PC-9 (cell line): Measurements from ENCODE around the gene SDHB. TPM values are rescaled to one million over a fixed set of nuclear protein-coding genes. Genes with fewer than 3 reads are reported as not detected.

Experiments
- BruUV-seq: library from RNA; stranded (reverse); fragments of 400-500 nt; replicated peaks from 2 replicates; lab custom pipeline; 2021; lab: Mats Ljungman, UMichigan
- CTCF ChIA-PET: fragments of 300-600 bp; sonication (Branson Sonifier 250); formaldehyde crosslinking; loops from one replicate; lab custom pipeline; 2022; ENCODE audit warnings: antibody characterized with exemption; lab: Charles Lee
- POLR2A ChIA-PET: fragments of 300-600 bp; sonication (Branson Sonifier 250); formaldehyde crosslinking; loops from one replicate; lab custom pipeline; 2022; ENCODE audit warnings: antibody characterized with exemption; ENCODE audit not compliant: unreplicated experiment; lab: Charles Lee
- DNase-seq, 2 experiments: peaks; one replicate each; pipeline versions ENCODE4 v3.0.0 to v3.0.0-alpha.2; 2015 to 2022; ENCODE audit warnings: mixed read lengths in 1 of 2
- H2AFZ ChIP-seq: fragments of 200-600 bp; sonication (generic); 2 replicates; pipeline ENCODE4 v1.8.1; 2017; ENCODE audit warnings: antibody characterized with exemption
- H3F3A ChIP-seq: fragments of 200-600 bp; sonication (generic); 2 replicates; pipeline ENCODE4 v1.8.1; 2017; ENCODE audit warnings: antibody characterized with exemption, mild to moderate bottlenecking, low read depth; ENCODE audit not compliant: insufficient read depth
- H3K27ac ChIP-seq: fragments of 200-600 bp; sonication (generic); 2 replicates; pipeline ENCODE4 v1.6.1; 2016; ENCODE audit warnings: mixed run types
- H3K27me3 ChIP-seq: fragments of 200-600 bp; sonication (generic); 2 replicates; pipeline ENCODE4 v1.6.1; 2016; ENCODE audit warnings: low read depth, mixed run types; ENCODE audit not compliant: insufficient read depth
- H3K36me3 ChIP-seq: fragments of 200-600 bp; sonication (generic); 2 replicates; pipeline ENCODE4 v1.6.1; 2016; ENCODE audit warnings: low read depth, mixed run types
- H3K4me1 ChIP-seq: fragments of 200-600 bp; sonication (generic); replicated peaks from 2 replicates; pipeline ENCODE4 v1.6.1; 2016; ENCODE audit warnings: mixed run types; ENCODE audit not compliant: insufficient read depth
- H3K4me2 ChIP-seq: fragments of 200-600 bp; sonication (generic); 2 replicates; pipeline ENCODE4 v1.6.1; 2017; ENCODE audit warnings: mixed run types
- H3K4me3 ChIP-seq: fragments of 200-600 bp; sonication (generic); 2 replicates; pipeline ENCODE4 v1.6.1; 2016; ENCODE audit warnings: mixed run types
- H3K79me2 ChIP-seq: fragments of 200-600 bp; sonication (generic); 2 replicates; pipeline ENCODE4 v1.6.1; 2017; ENCODE audit warnings: low read depth, mixed run types
- H3K9me2 ChIP-seq: fragments of 200-600 bp; sonication (generic); 2 replicates; pipeline ENCODE4 v1.8.1; 2017; ENCODE audit warnings: mild to moderate bottlenecking; ENCODE audit not compliant: insufficient read depth
- H3K9me3 ChIP-seq: fragments of 200-600 bp; sonication (generic); 2 replicates; pipeline ENCODE4 v1.8.1; 2016; ENCODE audit warnings: low read depth; ENCODE audit not compliant: insufficient read depth
- H4K20me1 ChIP-seq: fragments of 200-600 bp; sonication (generic); 2 replicates; pipeline ENCODE4 v1.8.1; 2017; ENCODE audit not compliant: insufficient read depth
- EZH2 ChIP-seq: fragments of 200-600 bp; sonication (generic); IDR thresholded peaks from 2 replicates; pipeline ENCODE4 v1.8.0; 2017; ENCODE audit warnings: antibody characterized with exemption, low read depth
- intact Hi-C: fragments of 100-400 bp; cut with micrococcal nuclease; formaldehyde crosslinking; loops from one replicate; pipeline ENCODE4 v1.10.0; 2022; ENCODE audit not compliant: unreplicated experiment
- total RNA-seq: library from RNA; stranded (reverse); gene quantifications from 2 replicates; pipeline ENCODE4 v1.2.3, GENCODE V29; 2021
- TF ChIP-seq, protein P1 (sequence below): fragments of 200-600 bp; sonication (generic); conservative IDR thresholded peaks from 2 replicates; pipeline ENCODE4 v1.6.1; 2017; ENCODE audit warnings: mixed run types, antibody characterized with exemption, mild to moderate bottlenecking, moderate library complexity

The SDHB gene
- total RNA-seq, 1 experiment from 2014 or later: 101 TPM

DNA sequence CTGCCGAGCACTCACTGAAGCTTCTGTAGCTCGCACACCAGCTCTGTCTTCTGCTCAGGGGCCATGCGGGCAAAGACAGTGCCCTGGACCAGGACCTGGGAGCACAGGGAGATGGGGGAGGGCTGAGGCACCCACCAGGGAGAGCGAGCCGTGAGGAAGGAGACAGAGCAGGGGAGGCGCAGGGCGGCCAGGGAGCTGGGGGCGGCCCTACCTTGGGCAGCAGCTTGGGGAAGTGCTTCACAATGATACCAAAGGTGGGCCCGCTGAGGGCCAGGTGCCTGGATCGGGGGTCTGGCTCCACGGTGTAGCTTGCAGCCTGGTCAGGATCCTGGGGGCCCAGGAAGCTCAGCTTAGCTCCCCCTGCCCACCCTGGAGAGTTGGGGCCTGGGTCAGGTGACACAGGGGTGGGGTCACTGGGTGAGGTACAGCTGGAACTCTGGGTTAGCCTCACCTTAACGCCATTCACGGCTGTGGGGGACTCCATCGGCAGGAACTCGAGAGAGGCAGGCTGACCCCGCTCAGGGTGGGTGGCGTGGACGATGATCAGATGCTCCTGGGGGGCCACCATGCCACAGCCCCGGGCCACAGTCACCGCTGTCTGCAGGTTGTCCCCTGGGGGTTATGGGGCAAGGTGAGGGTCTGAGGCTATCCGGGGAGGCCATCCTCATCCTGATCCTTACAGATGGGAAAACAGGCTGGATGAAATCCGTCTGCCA is 64.0 kb downstream of the SDHB start:
- POLR2A ChIA-PET: no interaction called here

DNA sequence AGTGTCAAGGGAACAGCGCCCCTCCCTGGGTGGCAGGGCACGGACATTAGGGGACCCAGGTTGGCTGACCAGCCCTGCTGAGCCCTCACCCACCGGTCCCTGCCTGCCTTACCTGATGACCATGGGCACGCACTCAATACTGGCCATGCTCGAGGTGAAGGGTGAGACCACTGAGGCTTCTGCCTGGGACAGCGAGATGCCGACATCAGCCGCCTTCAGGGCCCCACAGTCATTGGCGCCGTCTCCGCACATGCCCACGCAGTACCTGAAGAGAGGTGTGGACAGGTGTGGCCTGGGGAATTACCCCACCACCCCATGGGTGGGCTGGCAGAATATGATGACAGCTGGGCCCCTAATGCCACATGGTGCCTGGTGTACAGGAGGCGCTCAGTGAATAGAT is 65.6 kb downstream of the SDHB start:
- Histone ChIP-seq H3K9me2 (no peaks in the 10 kb centered on the region), H3K4me2 (no peak overlapping the region), H3K4me1 (peaks cover 11% of the 10 kb centered on the region), H3K27me3 (no peaks in the 10 kb centered on the region), H3K36me3 (no peaks in the 10 kb centered on the region), H3K9me3 (no peaks in the 10 kb centered on the region), H4K20me1 (no peaks in the 10 kb centered on the region), H3F3A (peaks cover 10% of the 10 kb centered on the region; the same call in 1 of the 2 replicates), H3K79me2 (no peaks in the 10 kb centered on the region), H2AFZ (no peak overlapping the region), H3K27ac (no peak overlapping the region), H3K4me3 (no peak overlapping the region)
- TF ChIP-seq EZH2: no peak
- TF ChIP-seq, protein P1, sequence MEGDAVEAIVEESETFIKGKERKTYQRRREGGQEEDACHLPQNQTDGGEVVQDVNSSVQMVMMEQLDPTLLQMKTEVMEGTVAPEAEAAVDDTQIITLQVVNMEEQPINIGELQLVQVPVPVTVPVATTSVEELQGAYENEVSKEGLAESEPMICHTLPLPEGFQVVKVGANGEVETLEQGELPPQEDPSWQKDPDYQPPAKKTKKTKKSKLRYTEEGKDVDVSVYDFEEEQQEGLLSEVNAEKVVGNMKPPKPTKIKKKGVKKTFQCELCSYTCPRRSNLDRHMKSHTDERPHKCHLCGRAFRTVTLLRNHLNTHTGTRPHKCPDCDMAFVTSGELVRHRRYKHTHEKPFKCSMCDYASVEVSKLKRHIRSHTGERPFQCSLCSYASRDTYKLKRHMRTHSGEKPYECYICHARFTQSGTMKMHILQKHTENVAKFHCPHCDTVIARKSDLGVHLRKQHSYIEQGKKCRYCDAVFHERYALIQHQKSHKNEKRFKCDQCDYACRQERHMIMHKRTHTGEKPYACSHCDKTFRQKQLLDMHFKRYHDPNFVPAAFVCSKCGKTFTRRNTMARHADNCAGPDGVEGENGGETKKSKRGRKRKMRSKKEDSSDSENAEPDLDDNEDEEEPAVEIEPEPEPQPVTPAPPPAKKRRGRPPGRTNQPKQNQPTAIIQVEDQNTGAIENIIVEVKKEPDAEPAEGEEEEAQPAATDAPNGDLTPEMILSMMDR: no peak
- ChIA-PET POLR2A (no interaction called here), CTCF (no interaction called here)
- no peak for DNase-seq
- intact Hi-C loops: no loop called here
- BruUV-seq: no TSS peak

More for the DNA sequence above, 64.0 kb downstream of the SDHB start:
- no peak for TF ChIP-seq EZH2
- TF ChIP-seq, protein P1: no peak
- Histone ChIP-seq H3K4me1 (peaks cover 3% of the 10 kb centered on the region; the same call in 1 of the 2 replicates), H4K20me1 (no peaks in the 10 kb centered on the region), H2AFZ (no peak overlapping the region), H3F3A (peaks cover 8% of the 10 kb centered on the region; the same call in 1 of the 2 replicates), H3K9me3 (no peaks in the 10 kb centered on the region), H3K4me2 (no peak overlapping the region), H3K4me3 (no peak overlapping the region), H3K36me3 (no peaks in the 10 kb centered on the region), H3K79me2 (no peaks in the 10 kb centered on the region), H3K27ac (no peak overlapping the region), H3K27me3 (no peaks in the 10 kb centered on the region), H3K9me2 (no peaks in the 10 kb centered on the region)
- no peak for DNase-seq
- CTCF ChIA-PET: no interaction called here
- BruUV-seq: no TSS peak
- intact Hi-C loops: no loop called here

DNA sequence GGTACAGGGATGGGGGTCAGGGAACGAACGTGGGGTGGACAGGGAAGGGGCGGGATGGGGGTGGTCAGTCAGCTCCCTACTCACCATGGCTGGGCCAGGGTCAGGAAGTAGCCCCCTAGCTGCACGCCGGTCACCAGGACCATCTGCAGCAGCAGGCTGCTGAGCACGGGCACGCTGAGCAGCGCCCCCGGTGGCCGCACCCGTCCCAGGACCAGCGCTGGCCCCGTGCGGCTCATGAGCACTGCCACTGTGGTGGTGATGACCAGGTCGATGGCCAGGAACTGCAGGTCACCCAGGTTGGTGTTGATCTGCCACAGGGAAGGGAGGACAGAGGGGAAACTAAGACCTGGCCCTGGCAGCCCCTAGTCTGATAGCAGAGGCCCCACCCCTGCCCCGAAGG is 66.9 kb downstream of the SDHB start:
- no TSS peak for BruUV-seq
- H4K20me1 ChIP-seq: no peaks in the 10 kb centered on the region
- ChIA-PET POLR2A (no interaction called here), CTCF (no interaction called here)
- intact Hi-C loops: no loop called here
- peaks cover 10% of the 10 kb centered on the region; the same call in 1 of the 2 replicates for H3F3A ChIP-seq
- H3K27me3 ChIP-seq: no peaks in the 10 kb centered on the region
- H3K27ac ChIP-seq: no peak overlapping the region
- no peaks in the 10 kb centered on the region for H3K9me3 ChIP-seq
- no peak overlapping the region for H2AFZ ChIP-seq
- H3K36me3 ChIP-seq: no peaks in the 10 kb centered on the region
- DNase-seq: no peak
- no peaks in the 10 kb centered on the region for H3K79me2 ChIP-seq
- TF ChIP-seq EZH2: no peak
- TF ChIP-seq, protein P1: peak; percentile 39
- peaks cover 11% of the 10 kb centered on the region for H3K4me1 ChIP-seq
- no peak overlapping the region for H3K4me3 ChIP-seq
- no peaks in the 10 kb centered on the region for H3K9me2 ChIP-seq
- H3K4me2 ChIP-seq: no peak overlapping the region
